ENCODE results near the gene UTS2.

UTS2 gene

DNA sequence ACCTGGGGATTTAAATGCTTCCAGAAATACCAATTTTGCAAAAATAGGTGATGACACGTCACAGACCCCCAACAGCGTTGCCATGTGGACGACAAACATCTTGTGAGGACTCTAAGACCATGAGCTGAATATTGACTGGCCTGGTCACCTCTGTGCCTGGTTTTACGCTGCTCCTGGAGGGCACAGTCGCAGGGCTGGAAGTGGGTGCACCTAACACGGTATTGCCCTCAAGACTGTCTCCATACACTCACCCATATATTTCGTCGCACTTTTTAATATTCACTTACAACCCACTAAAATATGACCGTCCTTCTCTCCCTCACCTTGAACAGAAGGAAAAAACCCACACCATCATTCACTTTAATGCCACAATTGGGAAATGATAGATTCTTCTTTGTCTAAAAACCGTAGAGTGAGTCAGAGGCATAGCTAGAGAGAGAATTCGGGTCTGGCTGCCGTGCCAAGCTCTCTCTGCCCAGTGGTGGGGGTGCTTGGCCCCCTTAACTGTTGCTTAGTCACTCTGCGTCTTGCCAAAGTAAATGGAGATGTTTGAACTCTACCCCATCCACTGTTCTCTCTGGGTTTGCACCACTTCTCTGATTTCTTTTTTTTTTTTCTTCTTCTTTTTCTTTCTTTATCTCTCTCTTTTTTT, 40.8 kb upstream of the UTS2 start:
- Histone ChIP-seq H3K9me3 (ENCODE audit: insufficient read depth, low read length) (no peaks in the 10 kb centered on the region), H3K27me3 (ENCODE audit: low read depth, low read length) (no peaks in the 10 kb centered on the region), H3K9ac (ENCODE audit: low read length) (no peak overlapping the region), H3K4me2 (ENCODE audit: low read length) (no peak overlapping the region), H3K36me3 (replicated peaks; ENCODE audit: low read depth, low read length) (no peaks in the 10 kb centered on the region), H3K79me2 (ENCODE audit: low read length) (no peaks in the 10 kb centered on the region), H2AFZ (ENCODE audit: low read depth, low read length) (no peak overlapping the region), H3K4me1 (ENCODE audit: low read length) (no peaks in the 10 kb centered on the region), H3K4me3 (ENCODE audit: low read length) (no peak overlapping the region), H3K27ac (ENCODE audit: low read length) (no peak overlapping the region), H4K20me1 (ENCODE audit: insufficient read depth, low read length) (no peaks in the 10 kb centered on the region)
- no peak for TF ChIP-seq EZH2phosphoT487 (IDR thresholded peaks at IDR 0.05; ENCODE audit: low read depth)
- TF ChIP-seq, protein P1, sequence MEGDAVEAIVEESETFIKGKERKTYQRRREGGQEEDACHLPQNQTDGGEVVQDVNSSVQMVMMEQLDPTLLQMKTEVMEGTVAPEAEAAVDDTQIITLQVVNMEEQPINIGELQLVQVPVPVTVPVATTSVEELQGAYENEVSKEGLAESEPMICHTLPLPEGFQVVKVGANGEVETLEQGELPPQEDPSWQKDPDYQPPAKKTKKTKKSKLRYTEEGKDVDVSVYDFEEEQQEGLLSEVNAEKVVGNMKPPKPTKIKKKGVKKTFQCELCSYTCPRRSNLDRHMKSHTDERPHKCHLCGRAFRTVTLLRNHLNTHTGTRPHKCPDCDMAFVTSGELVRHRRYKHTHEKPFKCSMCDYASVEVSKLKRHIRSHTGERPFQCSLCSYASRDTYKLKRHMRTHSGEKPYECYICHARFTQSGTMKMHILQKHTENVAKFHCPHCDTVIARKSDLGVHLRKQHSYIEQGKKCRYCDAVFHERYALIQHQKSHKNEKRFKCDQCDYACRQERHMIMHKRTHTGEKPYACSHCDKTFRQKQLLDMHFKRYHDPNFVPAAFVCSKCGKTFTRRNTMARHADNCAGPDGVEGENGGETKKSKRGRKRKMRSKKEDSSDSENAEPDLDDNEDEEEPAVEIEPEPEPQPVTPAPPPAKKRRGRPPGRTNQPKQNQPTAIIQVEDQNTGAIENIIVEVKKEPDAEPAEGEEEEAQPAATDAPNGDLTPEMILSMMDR (IDR thresholded peaks at IDR 0.05; ENCODE audit: low read depth, low read length), result no peak

DNA sequence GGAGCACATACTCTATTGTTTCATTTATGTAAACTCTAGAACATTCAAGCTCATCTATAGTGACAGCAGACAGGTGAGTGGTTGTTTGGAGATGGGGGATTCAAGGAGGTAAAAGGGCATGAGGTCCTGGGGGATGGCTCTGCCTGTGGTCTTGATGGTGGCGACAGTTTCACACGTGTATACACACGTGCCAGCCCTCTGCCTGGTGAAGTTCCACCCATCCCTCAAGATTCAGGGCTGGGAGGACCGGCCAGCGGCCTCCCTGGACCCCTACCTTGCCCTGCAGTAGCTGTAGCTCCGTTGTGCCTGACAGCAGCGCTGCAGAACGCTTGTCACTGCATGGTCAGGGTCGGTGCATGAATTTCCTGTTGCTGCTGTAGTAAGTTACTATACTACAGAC, 38.9 kb upstream of the UTS2 start:
- Histone ChIP-seq H3K4me1 (ENCODE audit: low read length) (no peaks in the 10 kb centered on the region), H3K79me2 (ENCODE audit: low read length) (no peaks in the 10 kb centered on the region), H3K4me2 (ENCODE audit: low read length) (no peak overlapping the region), H3K9me3 (ENCODE audit: insufficient read depth, low read length) (no peaks in the 10 kb centered on the region), H3K4me3 (ENCODE audit: low read length) (no peak overlapping the region), H3K27me3 (ENCODE audit: low read depth, low read length) (no peaks in the 10 kb centered on the region), H2AFZ (ENCODE audit: low read depth, low read length) (no peak overlapping the region), H3K27ac (ENCODE audit: low read length) (no peak overlapping the region), H3K9ac (ENCODE audit: low read length) (no peak overlapping the region), H4K20me1 (ENCODE audit: insufficient read depth, low read length) (no peaks in the 10 kb centered on the region), H3K36me3 (replicated peaks; ENCODE audit: low read depth, low read length) (no peaks in the 10 kb centered on the region)
- TF ChIP-seq EZH2phosphoT487 (IDR thresholded peaks at IDR 0.05; ENCODE audit: low read depth), result no peak
- TF ChIP-seq, protein P1 (IDR thresholded peaks at IDR 0.05; ENCODE audit: low read depth, low read length), result no peak

DNA sequence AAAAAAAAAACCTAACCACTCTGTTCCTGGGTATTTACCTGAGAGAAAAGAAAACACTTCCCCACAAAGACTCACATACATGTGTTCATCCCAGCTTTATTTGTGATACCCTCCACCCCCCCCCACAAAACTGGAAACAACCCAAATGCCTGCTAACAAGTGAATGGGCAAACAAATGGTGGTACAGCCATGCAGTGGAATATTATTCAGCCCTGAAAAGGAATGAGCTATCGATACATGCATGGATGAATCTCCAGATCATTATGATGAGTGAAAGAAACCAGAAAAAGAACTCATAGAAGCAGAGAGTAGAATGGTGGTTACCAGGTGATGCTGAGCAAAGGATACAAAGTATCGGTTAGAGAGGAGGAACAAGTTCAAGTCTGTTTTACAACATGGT, 38.0 kb upstream of the UTS2 start:
- TF ChIP-seq EZH2phosphoT487 (IDR thresholded peaks at IDR 0.05; ENCODE audit: low read depth), result no peak
- TF ChIP-seq, protein P1 (IDR thresholded peaks at IDR 0.05; ENCODE audit: low read depth, low read length), result no peak
- Histone ChIP-seq H3K9me3 (ENCODE audit: insufficient read depth, low read length) (no peaks in the 10 kb centered on the region), H3K4me1 (ENCODE audit: low read length) (0 out of 2 replicates have a peak, but pooled peaks cover 5% of the 10 kb centered on the region)

DNA sequence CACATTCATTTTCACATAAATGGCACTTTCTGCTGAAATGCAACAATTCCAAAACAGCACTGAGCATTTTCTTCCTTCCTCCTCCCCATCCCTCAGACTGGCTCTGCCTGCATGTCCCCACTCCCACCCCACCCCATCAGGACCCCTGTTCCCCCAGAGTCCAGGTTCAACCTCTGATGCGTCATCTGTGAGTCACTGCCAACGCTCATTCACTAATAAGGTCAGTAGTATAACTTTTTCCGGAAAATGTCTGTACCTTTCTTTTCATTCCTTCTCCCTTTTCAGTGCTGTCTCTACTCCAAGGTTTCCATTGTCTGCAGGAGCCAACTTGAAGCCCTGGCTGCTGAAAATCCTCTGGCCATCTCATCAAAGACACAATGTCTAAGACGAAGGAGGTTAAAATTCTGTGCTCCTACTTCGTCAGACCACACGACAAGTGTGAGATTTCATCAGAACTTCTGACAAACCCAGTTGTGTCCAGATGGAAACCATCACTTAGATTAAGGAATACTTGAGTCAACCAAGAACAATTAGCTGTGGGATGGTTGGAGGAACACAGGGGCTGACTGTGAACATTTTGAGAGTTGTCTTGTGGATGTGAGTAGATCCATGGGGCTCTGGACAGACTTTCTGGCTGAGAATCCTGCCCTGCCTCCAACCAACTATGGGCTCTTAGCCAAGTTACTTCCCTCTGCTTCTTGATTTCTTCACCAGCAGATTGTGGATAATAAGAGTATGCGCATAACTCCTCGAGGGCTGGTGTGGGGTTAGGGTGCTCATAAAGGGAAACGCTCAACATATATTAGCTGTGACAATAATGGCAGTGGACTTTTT, 35.6 kb upstream of the UTS2 start:
- no peaks in the 10 kb centered on the region for H3K79me2 ChIP-seq (ENCODE audit: low read length)
- no peak overlapping the region for H3K4me3 ChIP-seq (ENCODE audit: low read length)
- H3K4me2 ChIP-seq (ENCODE audit: low read length), result no peak overlapping the region
- no peaks in the 10 kb centered on the region for H3K36me3 ChIP-seq (replicated peaks; ENCODE audit: low read depth, low read length)
- TF ChIP-seq, protein P1 (IDR thresholded peaks at IDR 0.05; ENCODE audit: low read depth, low read length), result no peak
- H3K4me1 ChIP-seq (ENCODE audit: low read length), result 0 out of 2 replicates have a peak, but pooled peaks cover 5% of the 10 kb centered on the region
- H3K27ac ChIP-seq (ENCODE audit: low read length), result no peak overlapping the region
- no peak overlapping the region for H2AFZ ChIP-seq (ENCODE audit: low read depth, low read length)
- no peaks in the 10 kb centered on the region for H3K27me3 ChIP-seq (ENCODE audit: low read depth, low read length)
- no peaks in the 10 kb centered on the region for H4K20me1 ChIP-seq (ENCODE audit: insufficient read depth, low read length)
- H3K9me3 ChIP-seq (ENCODE audit: insufficient read depth, low read length), result no peaks in the 10 kb centered on the region
- no peak overlapping the region for H3K9ac ChIP-seq (ENCODE audit: low read length)

More for the DNA sequence above, 38.0 kb upstream of the UTS2 start:
- Histone ChIP-seq H3K79me2 (ENCODE audit: low read length) (no peaks in the 10 kb centered on the region), H3K4me3 (ENCODE audit: low read length) (no peak overlapping the region), H2AFZ (ENCODE audit: low read depth, low read length) (no peak overlapping the region), H3K27ac (ENCODE audit: low read length) (no peak overlapping the region), H4K20me1 (ENCODE audit: insufficient read depth, low read length) (no peaks in the 10 kb centered on the region), H3K4me2 (ENCODE audit: low read length) (no peak overlapping the region), H3K27me3 (ENCODE audit: low read depth, low read length) (no peaks in the 10 kb centered on the region), H3K36me3 (replicated peaks; ENCODE audit: low read depth, low read length) (no peaks in the 10 kb centered on the region), H3K9ac (ENCODE audit: low read length) (no peak overlapping the region)

Data from OCI-LY3 (cell line).